ENCODE data around the gene GNPTAB.

GNPTAB gene

DNA sequence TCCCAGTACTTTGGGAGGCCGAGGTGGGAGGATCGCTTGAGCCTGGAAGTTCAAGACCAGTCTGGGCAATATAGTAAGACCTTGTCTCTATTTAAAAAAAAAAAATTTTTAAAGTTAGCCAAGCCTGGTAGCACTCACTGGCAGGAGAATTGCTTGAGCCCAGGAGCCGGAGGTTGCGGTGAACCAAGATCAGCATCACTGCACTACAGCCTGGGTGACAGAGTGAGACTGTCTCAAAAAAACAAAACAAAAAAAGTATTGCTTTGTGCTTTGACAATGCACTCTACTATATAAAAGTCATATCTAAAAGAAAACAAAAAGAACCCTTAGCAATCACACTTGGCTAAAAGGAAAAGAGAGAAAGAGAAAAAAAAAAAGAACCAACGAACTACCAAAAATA lies 26.8 kb downstream of the GNPTAB start:
- TF ChIP-seq FOXA1 (IDR thresholded peaks at IDR 0.05) (no peak), ARNT (IDR thresholded peaks at IDR 0.05) (no peak), ZNF384 (IDR thresholded peaks at IDR 0.05) (no peak), ELF4 (IDR thresholded peaks at IDR 0.05) (no peak), TARDBP (IDR thresholded peaks at IDR 0.05) (no peak)
- TF ChIP-seq, protein P1, sequence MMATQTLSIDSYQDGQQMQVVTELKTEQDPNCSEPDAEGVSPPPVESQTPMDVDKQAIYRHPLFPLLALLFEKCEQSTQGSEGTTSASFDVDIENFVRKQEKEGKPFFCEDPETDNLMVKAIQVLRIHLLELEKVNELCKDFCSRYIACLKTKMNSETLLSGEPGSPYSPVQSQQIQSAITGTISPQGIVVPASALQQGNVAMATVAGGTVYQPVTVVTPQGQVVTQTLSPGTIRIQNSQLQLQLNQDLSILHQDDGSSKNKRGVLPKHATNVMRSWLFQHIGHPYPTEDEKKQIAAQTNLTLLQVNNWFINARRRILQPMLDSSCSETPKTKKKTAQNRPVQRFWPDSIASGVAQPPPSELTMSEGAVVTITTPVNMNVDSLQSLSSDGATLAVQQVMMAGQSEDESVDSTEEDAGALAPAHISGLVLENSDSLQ (IDR thresholded peaks at IDR 0.05): no peak
- CTCF ChIA-PET: no interaction called here
- POLR2A ChIA-PET: no interaction called here
- DNase-seq (ENCODE audit: extremely low spot score): no peak

DNA sequence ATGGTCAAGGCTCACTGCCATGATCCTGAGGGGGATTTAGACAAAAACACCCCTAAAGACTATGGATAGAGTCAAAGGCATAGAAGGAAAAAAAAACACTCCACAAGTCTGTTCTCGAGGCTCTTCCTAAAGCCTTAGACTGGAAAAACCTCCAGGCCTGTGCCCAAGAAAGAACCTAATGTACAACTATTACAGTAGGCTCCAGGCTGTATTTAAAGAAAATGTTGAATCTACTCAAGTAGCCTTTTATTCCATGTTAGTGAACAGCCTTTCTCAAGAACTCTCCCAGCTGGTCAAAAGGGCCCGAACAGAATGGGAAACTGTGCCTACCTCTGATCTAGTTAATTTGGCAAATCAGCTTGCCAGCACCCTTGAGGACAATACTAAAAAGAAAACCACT lies 28.3 kb downstream of the GNPTAB start:
- POLR2A ChIA-PET: no interaction called here
- no peak for DNase-seq (ENCODE audit: extremely low spot score)
- CTCF ChIA-PET: no interaction called here
- TF ChIP-seq ARNT (IDR thresholded peaks at IDR 0.05): no peak
- no peak for TF ChIP-seq FOXK2 (IDR thresholded peaks at IDR 0.05)
- TF ChIP-seq FOXM1 (IDR thresholded peaks at IDR 0.05; ENCODE audit: borderline replicate concordance): no peak
- TF ChIP-seq ZNF384 (IDR thresholded peaks at IDR 0.05): no peak
- TF ChIP-seq, protein P1 (IDR thresholded peaks at IDR 0.05): no peak
- no peak for TF ChIP-seq CTBP1 (IDR thresholded peaks at IDR 0.05; ENCODE audit: borderline replicate concordance)
- TF ChIP-seq FOXA1 (IDR thresholded peaks at IDR 0.05): no peak
- TF ChIP-seq ELF4 (IDR thresholded peaks at IDR 0.05): no peak
- TF ChIP-seq SUZ12 (IDR thresholded peaks at IDR 0.05): no peak
- no peak for TF ChIP-seq LEF1 (IDR thresholded peaks at IDR 0.05; ENCODE audit: borderline replicate concordance)
- TF ChIP-seq TARDBP (IDR thresholded peaks at IDR 0.05): no peak
- no peak for TF ChIP-seq BHLHE40 (IDR thresholded peaks at IDR 0.05; ENCODE audit: borderline replicate concordance)
- TF ChIP-seq NFRKB (IDR thresholded peaks at IDR 0.05): no peak
- TF ChIP-seq HDGF (IDR thresholded peaks at IDR 0.05; ENCODE audit: borderline replicate concordance): no peak

DNA sequence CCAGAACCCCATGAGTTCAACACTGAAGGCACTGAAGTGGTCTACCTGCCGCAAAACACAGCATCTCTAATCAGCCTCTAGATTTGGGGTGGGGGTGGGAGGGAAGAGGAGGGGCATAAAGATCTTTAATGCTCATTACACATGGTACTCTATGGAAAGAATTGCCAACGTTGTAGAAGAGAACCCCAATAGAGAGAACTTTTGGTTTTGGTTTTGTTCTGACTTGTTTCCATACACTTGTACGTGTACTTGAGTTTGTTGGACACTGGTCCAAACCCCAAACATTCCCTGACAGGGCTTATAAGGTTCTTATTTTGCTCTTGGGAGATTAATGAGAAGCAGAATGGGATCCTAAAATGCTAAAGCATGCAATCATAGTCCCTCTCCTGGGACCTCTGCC lies 31.0 kb downstream of the GNPTAB start:
- DNase-seq (ENCODE audit: extremely low spot score): no peak
- CTCF ChIA-PET: no interaction called here
- POLR2A ChIA-PET: no interaction called here
- no peak for TF ChIP-seq L3MBTL2 (conservative IDR thresholded peaks at IDR 0.05)
- no peak for TF ChIP-seq NFRKB (IDR thresholded peaks at IDR 0.05)
- TF ChIP-seq, protein P1 (IDR thresholded peaks at IDR 0.05): no peak
- TF ChIP-seq SP1 (IDR thresholded peaks at IDR 0.05): no peak
- no peak for TF ChIP-seq HDGF (IDR thresholded peaks at IDR 0.05; ENCODE audit: borderline replicate concordance)
- no peak for TF ChIP-seq LEF1 (IDR thresholded peaks at IDR 0.05; ENCODE audit: borderline replicate concordance)
- TF ChIP-seq ELF4 (IDR thresholded peaks at IDR 0.05): no peak
- TF ChIP-seq TARDBP (IDR thresholded peaks at IDR 0.05): no peak
- TF ChIP-seq BHLHE40 (IDR thresholded peaks at IDR 0.05; ENCODE audit: borderline replicate concordance): no peak
- TF ChIP-seq FOXM1 (IDR thresholded peaks at IDR 0.05; ENCODE audit: borderline replicate concordance): no peak
- TF ChIP-seq FOXK2 (IDR thresholded peaks at IDR 0.05): no peak
- TF ChIP-seq SUZ12 (IDR thresholded peaks at IDR 0.05): no peak
- TF ChIP-seq FOXA1 (IDR thresholded peaks at IDR 0.05): no peak

DNA sequence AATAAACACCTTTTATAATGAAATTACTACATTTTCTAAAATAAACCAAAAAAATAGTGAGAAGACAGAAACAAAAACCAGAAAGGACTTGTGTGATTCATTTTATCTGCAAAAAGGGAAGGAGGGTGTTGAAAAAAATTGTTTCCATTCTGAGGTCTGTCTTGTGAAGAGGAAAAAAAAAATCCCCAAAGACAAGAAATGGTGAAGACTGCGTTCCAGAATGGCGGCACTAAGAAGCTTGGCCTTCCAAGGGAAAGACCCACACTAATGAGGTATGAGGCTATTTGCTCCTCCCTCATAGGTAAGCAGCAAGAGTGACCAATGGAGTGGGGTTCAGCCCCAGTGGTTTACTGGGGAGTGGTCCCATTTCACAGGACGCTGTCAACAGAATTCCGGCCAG lies 35.0 kb downstream of the GNPTAB start:
- TF ChIP-seq SUZ12 (IDR thresholded peaks at IDR 0.05): no peak
- TF ChIP-seq ZNF384 (IDR thresholded peaks at IDR 0.05): no peak
- TF ChIP-seq SP1 (IDR thresholded peaks at IDR 0.05): no peak
- TF ChIP-seq FOXM1 (IDR thresholded peaks at IDR 0.05; ENCODE audit: borderline replicate concordance): no peak
- TF ChIP-seq, protein P1 (IDR thresholded peaks at IDR 0.05): no peak
- TF ChIP-seq FOXK2 (IDR thresholded peaks at IDR 0.05): no peak
- TF ChIP-seq TARDBP (IDR thresholded peaks at IDR 0.05): no peak
- TF ChIP-seq LEF1 (IDR thresholded peaks at IDR 0.05; ENCODE audit: borderline replicate concordance): no peak
- TF ChIP-seq HDGF (IDR thresholded peaks at IDR 0.05; ENCODE audit: borderline replicate concordance): no peak
- TF ChIP-seq NFRKB (IDR thresholded peaks at IDR 0.05): no peak
- TF ChIP-seq ARNT (IDR thresholded peaks at IDR 0.05): no peak
- no peak for TF ChIP-seq FOXA1 (IDR thresholded peaks at IDR 0.05)
- POLR2A ChIA-PET: no interaction called here
- CTCF ChIA-PET: no interaction called here
- DNase-seq (ENCODE audit: extremely low spot score): no peak

DNA sequence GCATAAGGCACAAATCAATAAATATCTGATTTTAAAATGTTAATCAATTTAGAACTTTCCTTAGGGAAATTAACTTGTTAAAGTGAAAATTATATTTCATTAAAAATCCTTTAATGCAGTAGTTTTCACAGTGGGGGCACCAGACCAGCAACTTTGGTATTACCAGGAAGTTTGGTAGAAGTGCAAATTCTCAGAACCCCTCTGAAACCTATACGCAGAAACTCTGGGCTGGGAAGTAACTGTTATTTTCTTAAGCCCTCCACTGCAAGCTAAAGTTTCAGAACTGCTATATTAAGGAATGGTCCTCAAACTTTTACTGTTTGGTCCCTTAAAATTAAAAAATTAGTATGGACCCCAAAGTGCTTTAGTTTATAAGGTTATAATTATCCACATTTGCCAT lies 35.7 kb downstream of the GNPTAB start:
- DNase-seq (ENCODE audit: extremely low spot score): no peak
- ChIA-PET CTCF (no interaction called here), POLR2A (no interaction called here)
- no peak for TF ChIP-seq CTBP1 (IDR thresholded peaks at IDR 0.05; ENCODE audit: borderline replicate concordance)
- TF ChIP-seq SUZ12 (IDR thresholded peaks at IDR 0.05): no peak
- TF ChIP-seq TARDBP (IDR thresholded peaks at IDR 0.05): no peak
- no peak for TF ChIP-seq FOXK2 (IDR thresholded peaks at IDR 0.05)
- TF ChIP-seq BHLHE40 (IDR thresholded peaks at IDR 0.05; ENCODE audit: borderline replicate concordance): no peak
- TF ChIP-seq FOXM1 (IDR thresholded peaks at IDR 0.05; ENCODE audit: borderline replicate concordance): no peak
- TF ChIP-seq NFRKB (IDR thresholded peaks at IDR 0.05): no peak
- no peak for TF ChIP-seq ARNT (IDR thresholded peaks at IDR 0.05)
- TF ChIP-seq FOXA1 (IDR thresholded peaks at IDR 0.05): no peak
- no peak for TF ChIP-seq ZNF384 (IDR thresholded peaks at IDR 0.05)
- TF ChIP-seq LEF1 (IDR thresholded peaks at IDR 0.05; ENCODE audit: borderline replicate concordance): no peak
- TF ChIP-seq L3MBTL2 (conservative IDR thresholded peaks at IDR 0.05): no peak
- TF ChIP-seq HDGF (IDR thresholded peaks at IDR 0.05; ENCODE audit: borderline replicate concordance): no peak
- no peak for TF ChIP-seq SP1 (IDR thresholded peaks at IDR 0.05)
- no peak for TF ChIP-seq ELF4 (IDR thresholded peaks at IDR 0.05)
- TF ChIP-seq, protein P1 (IDR thresholded peaks at IDR 0.05): no peak
